Heart right ventricle (tissue), 16 donors: ENCODE results near the gene MTOR. TPM values are rescaled to one million over a fixed set of nuclear protein-coding genes. Genes with fewer than 3 reads are reported as not detected.
A peak's percentile ranks its signal among the peaks of the same experiment; 100 is the strongest.

ENCODE experiments used
- ATAC-seq, 8 donors: fragments of 200-7000 bp; cut with Tn5 transposase; one replicate each; pipeline ENCODE4 v1.9.1; 2020; ENCODE audit warnings: mild to moderate bottlenecking in 8 of 8, moderate library complexity in 8 of 8, moderate number of reproducible peaks in 1 of 8
- DNase-seq, 2 donors: peaks; one replicate each; pipeline ENCODE4 v3.0.0-alpha.2; 2020
- H3K27ac ChIP-seq, 10 donors: fragments of 200-600 bp; sonication (generic) in 2 of 10; one replicate each; pipeline versions ENCODE4 v1.5.0 to v1.8.0; 2020 to 2022; ENCODE audit warnings: mild to moderate bottlenecking in 3 of 10
- H3K27me3 ChIP-seq, 7 donors: fragments of 200-600 bp; one replicate each; pipeline ENCODE4 v1.8.0; 2021 to 2022; ENCODE audit warnings: mild to moderate bottlenecking in 2 of 7
- H3K36me3 ChIP-seq, 9 donors: fragments of 200-600 bp; sonication (generic) in 1 of 9; one replicate each; pipeline versions ENCODE4 v1.5.0 to v1.8.0; 2020 to 2022; ENCODE audit warnings: mild to moderate bottlenecking in 2 of 9
- H3K4me1 ChIP-seq, 9 donors: fragments of 200-600 bp; sonication (generic) in 1 of 9; one replicate each; pipeline versions ENCODE4 v1.5.0 to v1.8.0; 2020 to 2022; ENCODE audit warnings: mild to moderate bottlenecking in 4 of 9
- H3K4me3 ChIP-seq, 10 donors: fragments of 200-600 bp; sonication (generic) in 2 of 10; one replicate each; pipeline versions ENCODE4 v1.5.0 to v1.8.0; 2020 to 2022; ENCODE audit warnings: mild to moderate bottlenecking in 7 of 10, moderate library complexity in 2 of 10
- H3K9me3 ChIP-seq, 11 donors: fragments of 200-600 bp in 10 of 11; sonication (generic) in 2 of 11; one replicate each; pipeline versions ENCODE4 v1.5.0 to v1.8.0; 2013 to 2022; ENCODE audit warnings: mild to moderate bottlenecking in 2 of 11, control low read depth in 1 of 11, moderate library complexity in 1 of 11
- WGBS, 2 donors: extraction: QIAGEN DNeasy Blood & Tissue Kit; methylation state at CpG; one replicate each; pipeline ENCODE4 v1.1.7; 2013; ENCODE audit warnings: inconsistent platforms in 1 of 2; 5-methylcytosine and 5-hydroxymethylcytosine counted together
- intact Hi-C, 10 donors: fragments of 100-400 bp; cut with DNase I; formaldehyde crosslinking; loops; one replicate each; pipeline versions ENCODE4 v1.11.1 to v1.14.2; 2022
- polyA plus RNA-seq, 2 donors: library from polyadenylated mRNA; stranded (reverse); fragments of 200-250 nt; gene quantifications; one replicate each; pipeline ENCODE4 v1.2.3, GENCODE V29; 2013
- total RNA-seq, 10 donors: library from RNA; stranded (reverse); fragmentation: NEBNext Ultra II Directional in 3 of 10; extraction: Animal tissue kit (Norgen Biotek cat#: 25700) in 3 of 10; gene quantifications; one replicate each; pipeline versions ENCODE4 v1.2.1 to v1.2.4, GENCODE V29; 2021 to 2023
- TF ChIP-seq, protein P1 (sequence below), 9 donors: fragments of 200-600 bp; sonication (generic) in 2 of 9; IDR thresholded peaks; one replicate each; pipeline versions ENCODE4 v1.5.0 to v1.8.0; 2021 to 2022; ENCODE audit warnings: antibody characterized with exemption in 9 of 9, mild to moderate bottlenecking in 5 of 9, moderate library complexity in 1 of 9
- donor health status: Arrhythmogenic right ventricular cardiomyopathy.
- donor health status: ischemic (EF 13 %, LVEDD 7.1; RV severe dilation, severe dysfunction).
- donor health status: healthy with polysubstance abuse.
- donor health status: DM: no; HTN: yes; CAD: no.
- donor health status: DM: no; HTN: no; CAD: no.
- donor health status: ischemic (EF 25% LVEDD 6.9; RV normal size, moderate dysfunction).
- donor health status: ischemic (EF 25% LVEDD 5.7; RV mildly dilated, moderate dysfunction).
- donor health status: healthy.
- donor health status: DM: yes; HTN: yes; CAD: no.
- donor health status: Ischemic cardiomyopathy.
- donor health status: ischemic (EF 35%, LVEDD 5.7; RV mildly dilated, moderate dysfunction).
- donor health status: nonischemic (EF 11% LVEDD 7.7; RV severe dilation, severe dysfunction).
- donor health status: DM: yes; HTN: yes; CAD: no.
- donor health status: PGD.
- donor health status: ischemic (EF 29% LVEDD 5.4; RV normal size, mild dysfunction).
- donor health status: nonischemic (EF 23%, LVEDD 6.1; RV moderate dilation, normal function).

MTOR gene
- total and polyA plus RNA-seq, 12 donors = 18.7 to 42.7 (median 36.3) TPM

DNA sequence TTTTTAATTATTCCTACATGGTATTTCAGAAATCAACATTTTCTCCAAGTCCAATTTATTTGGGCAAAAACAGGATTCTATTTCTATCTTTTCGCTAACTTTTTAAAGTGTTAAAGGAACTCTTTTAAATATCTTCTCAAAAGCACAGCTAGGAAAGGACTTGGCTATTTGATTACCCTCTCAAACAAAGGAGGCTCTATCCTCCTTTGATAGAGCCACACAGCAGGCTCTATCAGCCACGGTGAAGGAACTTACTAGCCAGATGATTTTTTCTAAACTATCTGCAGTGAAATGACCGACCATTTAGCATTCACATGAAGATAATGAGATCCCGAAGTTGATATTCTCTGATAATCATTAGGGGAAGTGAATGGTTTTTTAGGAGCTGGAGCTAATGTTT, 64.1 kb downstream of the MTOR start:
- no peak for ATAC-seq
- intact Hi-C loops = no loop called here
- Histone ChIP-seq H3K27ac (no peak overlapping the region), H3K4me1 (no peaks in the 10 kb centered on the region), H3K4me3 (no peak overlapping the region), H3K9me3 (no peaks in the 10 kb centered on the region), H3K27me3 (no peaks in the 10 kb centered on the region), H3K36me3 (peaks cover 0 to 100% (median 40%) of the 10 kb centered on the region in 9 donors)
- WGBS, 2 donors = 77 to 87% methylated on average over 4 of the region's 4 CpGs
- DNase-seq = no peak
- TF ChIP-seq, protein P1, sequence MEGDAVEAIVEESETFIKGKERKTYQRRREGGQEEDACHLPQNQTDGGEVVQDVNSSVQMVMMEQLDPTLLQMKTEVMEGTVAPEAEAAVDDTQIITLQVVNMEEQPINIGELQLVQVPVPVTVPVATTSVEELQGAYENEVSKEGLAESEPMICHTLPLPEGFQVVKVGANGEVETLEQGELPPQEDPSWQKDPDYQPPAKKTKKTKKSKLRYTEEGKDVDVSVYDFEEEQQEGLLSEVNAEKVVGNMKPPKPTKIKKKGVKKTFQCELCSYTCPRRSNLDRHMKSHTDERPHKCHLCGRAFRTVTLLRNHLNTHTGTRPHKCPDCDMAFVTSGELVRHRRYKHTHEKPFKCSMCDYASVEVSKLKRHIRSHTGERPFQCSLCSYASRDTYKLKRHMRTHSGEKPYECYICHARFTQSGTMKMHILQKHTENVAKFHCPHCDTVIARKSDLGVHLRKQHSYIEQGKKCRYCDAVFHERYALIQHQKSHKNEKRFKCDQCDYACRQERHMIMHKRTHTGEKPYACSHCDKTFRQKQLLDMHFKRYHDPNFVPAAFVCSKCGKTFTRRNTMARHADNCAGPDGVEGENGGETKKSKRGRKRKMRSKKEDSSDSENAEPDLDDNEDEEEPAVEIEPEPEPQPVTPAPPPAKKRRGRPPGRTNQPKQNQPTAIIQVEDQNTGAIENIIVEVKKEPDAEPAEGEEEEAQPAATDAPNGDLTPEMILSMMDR (IDR thresholded peaks at IDR 0.05) = no peak

DNA sequence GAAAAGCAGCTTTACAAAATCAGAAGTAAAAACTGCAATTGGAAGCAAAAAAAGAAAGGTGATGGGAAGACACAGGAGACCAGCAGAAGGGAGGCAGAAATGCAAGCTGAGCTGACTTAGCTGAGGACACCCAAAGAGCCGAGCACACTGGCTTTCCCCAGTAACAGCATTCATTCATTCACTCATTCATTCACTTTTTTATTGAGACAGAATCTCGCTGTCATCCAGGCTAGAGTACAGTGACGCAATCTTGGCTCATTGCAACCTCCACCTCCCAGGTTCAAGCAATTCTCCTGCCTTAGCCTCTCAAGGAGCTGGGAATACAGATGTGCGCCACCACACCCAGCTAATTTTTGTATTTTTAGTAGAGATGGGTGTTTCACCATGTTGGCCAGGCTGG, 65.0 kb downstream of the MTOR start:
- DNase-seq (no peak), ATAC-seq (no peak)
- WGBS, 2 donors = 97 to 100% methylated on average over 4 of the region's 4 CpGs
- peaks cover 0 to 100% (median 40%) of the 10 kb centered on the region in 9 donors for H3K36me3 ChIP-seq
- no peaks in the 10 kb centered on the region for H3K9me3 ChIP-seq
- intact Hi-C loops = no loop called here
- TF ChIP-seq, protein P1 (IDR thresholded peaks at IDR 0.05) = no peak
- H3K4me3 ChIP-seq = no peak overlapping the region
- no peak overlapping the region for H3K27ac ChIP-seq
- H3K4me1 ChIP-seq = no peaks in the 10 kb centered on the region
- H3K27me3 ChIP-seq = no peaks in the 10 kb centered on the region

DNA sequence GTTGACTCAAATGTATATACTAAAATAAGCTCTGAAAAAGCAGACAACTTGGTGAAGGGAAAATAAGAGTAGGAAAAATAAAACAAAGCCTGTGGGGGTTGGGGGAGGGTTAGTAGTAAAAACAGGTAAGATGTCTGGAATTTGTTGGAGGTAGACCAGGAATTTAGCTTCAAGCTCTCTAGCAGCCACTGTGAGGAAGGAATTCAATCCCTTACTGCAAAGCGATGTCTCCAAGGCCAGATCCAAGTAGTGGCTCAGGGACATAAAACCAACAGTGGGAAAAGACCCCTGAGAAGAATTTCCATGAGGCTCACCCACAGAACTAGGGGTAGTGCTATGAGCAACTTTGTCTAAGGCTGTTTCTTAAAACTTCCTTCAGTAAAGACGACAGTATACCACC, 65.4 kb downstream of the MTOR start:
- Histone ChIP-seq H3K27me3 (no peaks in the 10 kb centered on the region), H3K4me1 (no peaks in the 10 kb centered on the region), H3K4me3 (no peak overlapping the region), H3K36me3 (peaks cover 0 to 100% (median 40%) of the 10 kb centered on the region in 9 donors), H3K9me3 (no peaks in the 10 kb centered on the region), H3K27ac (no peak overlapping the region)
- ATAC-seq (no peak), DNase-seq (no peak)
- 88 to 98% methylated on average over 2 of the region's 2 CpGs for WGBS, 2 donors
- TF ChIP-seq, protein P1 (IDR thresholded peaks at IDR 0.05) = no peak
- intact Hi-C loops = no loop called here

DNA sequence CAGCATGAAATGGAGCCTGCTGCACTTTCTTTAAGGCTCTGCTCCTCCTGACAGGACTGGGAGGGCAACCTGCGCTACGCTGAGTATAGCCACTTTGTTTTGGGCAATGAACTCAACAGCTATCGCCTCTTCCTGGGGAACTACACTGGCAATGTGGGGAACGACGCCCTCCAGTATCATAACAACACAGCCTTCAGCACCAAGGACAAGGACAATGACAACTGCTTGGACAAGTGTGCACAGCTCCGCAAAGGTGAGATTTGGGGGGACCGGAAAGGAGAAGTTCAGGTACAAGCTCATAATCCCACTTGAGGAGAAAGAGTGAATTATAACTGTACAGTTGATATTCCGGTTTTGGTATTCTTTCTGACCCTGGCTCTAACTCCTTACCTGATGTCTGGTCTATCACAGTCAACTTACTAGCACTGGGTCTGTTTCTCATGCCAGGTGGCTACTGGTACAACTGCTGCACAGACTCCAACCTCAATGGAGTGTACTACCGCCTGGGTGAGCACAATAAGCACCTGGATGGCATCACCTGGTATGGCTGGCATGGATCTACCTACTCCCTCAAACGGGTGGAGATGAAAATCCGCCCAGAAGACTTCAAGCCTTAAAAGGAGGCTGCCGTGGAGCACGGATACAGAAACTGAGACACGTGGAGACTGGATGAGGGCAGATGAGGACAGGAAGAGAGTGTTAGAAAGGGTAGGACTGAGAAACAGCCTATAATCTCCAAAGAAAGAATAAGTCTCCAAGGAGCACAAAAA, 67.8 kb downstream of the MTOR start:
- H3K36me3 ChIP-seq = peaks cover 0 to 100% (median 30%) of the 10 kb centered on the region in 9 donors
- H3K4me3 ChIP-seq = no peak overlapping the region
- DNase-seq (no peak), ATAC-seq (peak in 1 of 8 donors; percentile 19)
- TF ChIP-seq, protein P1 (IDR thresholded peaks at IDR 0.05) = no peak
- H3K27ac ChIP-seq = no peak overlapping the region
- WGBS, 2 donors = 91 to 93% methylated on average over 14 of the region's 14 CpGs
- no peaks in the 10 kb centered on the region for H3K9me3 ChIP-seq
- no peaks in the 10 kb centered on the region for H3K27me3 ChIP-seq
- H3K4me1 ChIP-seq = peaks cover 0 to 3% (median 0%) of the 10 kb centered on the region in 9 donors
- intact Hi-C loops = no loop called here
